Hepatocyte (in vitro differentiated cells): Measurements from ENCODE around the gene DNPEP. TPM values are rescaled to one million over a fixed set of nuclear protein-coding genes. Genes with fewer than 3 reads are reported as not detected.

Experiments used
- DNase-seq: peaks from one replicate; pipeline ENCODE4 v3.0.0-alpha.2; 2016; ENCODE audit warnings: low spot score
- H2AFZ ChIP-seq: fragments of 200-600 bp; sonication (generic); 2 replicates; pipeline ENCODE4 v1.6.0; 2016; ENCODE audit warnings: antibody characterized with exemption, mild to moderate bottlenecking
- H3K27ac ChIP-seq: fragments of 200-600 bp; sonication (generic); 2 replicates; pipeline ENCODE4 v1.5.1; 2016; ENCODE audit warnings: mild to moderate bottlenecking
- H3K27me3 ChIP-seq: fragments of 200-600 bp; sonication (generic); 2 replicates; pipeline ENCODE4 v1.6.1; 2016
- H3K36me3 ChIP-seq: fragments of 200-600 bp; sonication (generic); replicated peaks from 2 replicates; pipeline ENCODE4 v1.5.1; 2016; ENCODE audit warnings: low read depth; ENCODE audit not compliant: insufficient read depth
- H3K4me1 ChIP-seq: fragments of 200-600 bp; sonication (generic); 2 replicates; pipeline ENCODE4 v1.5.1; 2016; ENCODE audit warnings: mild to moderate bottlenecking, moderate library complexity; ENCODE audit not compliant: insufficient read depth
- H3K4me2 ChIP-seq: fragments of 200-600 bp; sonication (generic); 2 replicates; pipeline ENCODE4 v1.6.0; 2016
- H3K4me3 ChIP-seq: fragments of 200-600 bp; sonication (generic); 2 replicates; pipeline ENCODE4 v1.5.1; 2016; ENCODE audit warnings: mild to moderate bottlenecking
- H3K79me2 ChIP-seq: fragments of 200-600 bp; sonication (generic); 2 replicates; pipeline ENCODE4 v1.6.0; 2017; ENCODE audit warnings: mild to moderate bottlenecking
- H3K9me2 ChIP-seq: fragments of 200-600 bp; sonication (generic); replicated peaks from 2 replicates; pipeline ENCODE4 v1.6.0; 2017; ENCODE audit warnings: mild to moderate bottlenecking; ENCODE audit not compliant: insufficient read depth
- H3K9me3 ChIP-seq: fragments of 200-600 bp; sonication (generic); 2 replicates; pipeline ENCODE4 v1.5.1; 2016; ENCODE audit warnings: low read depth, mild to moderate bottlenecking
- H4K20me1 ChIP-seq: fragments of 200-600 bp; sonication (generic); 2 replicates; pipeline ENCODE4 v1.6.0; 2016; ENCODE audit warnings: mild to moderate bottlenecking; ENCODE audit not compliant: insufficient read depth, poor library complexity, severe bottlenecking
- EZH2 ChIP-seq: fragments of 200-600 bp; sonication (generic); IDR thresholded peaks from 2 replicates; pipeline ENCODE4 v1.6.1; 2016; ENCODE audit warnings: antibody characterized with exemption, mild to moderate bottlenecking, borderline replicate concordance
- EZH2phosphoT487 ChIP-seq: fragments of 200-600 bp; sonication (generic); IDR thresholded peaks from one replicate; pipeline ENCODE4 v1.6.1; 2018; ENCODE audit warnings: antibody characterized with exemption, mild to moderate bottlenecking, low read depth, moderate library complexity; ENCODE audit not compliant: unreplicated experiment, severe bottlenecking
- WGBS: methylation state at CpG from one replicate; pipeline ENCODE4 v1.1.6; 2016; ENCODE audit warnings: low lambda C conversion rate; ENCODE audit errors: missing lambda C conversion rate; 5-methylcytosine and 5-hydroxymethylcytosine counted together
- polyA plus RNA-seq: library from polyadenylated mRNA; unstranded; fragments of >200 nt; fragmentation: Nextera tagmentation; extraction: Ambion mirVana; gene quantifications from 2 replicates; pipeline ENCODE4 v1.2.1, GENCODE V29; 2016
- total RNA-seq: library from RNA; depleted of rRNA; stranded (reverse); fragments of >200 nt; gene quantifications from 2 replicates; pipeline ENCODE4 v1.2.3, GENCODE V29; 2014
- TF ChIP-seq, protein P1 (sequence below): fragments of 200-600 bp; sonication (generic); IDR thresholded peaks from 2 replicates; pipeline ENCODE4 v1.5.1; 2016; ENCODE audit warnings: antibody characterized with exemption, mild to moderate bottlenecking; ENCODE audit not compliant: poor library complexity

Gene DNPEP
- total and polyA plus RNA-seq, 2 experiments from 2014 or later = 53.5 to 79.0 TPM

- Histone ChIP-seq H3K4me2 (no peak overlapping the region), H3K27me3 (no peaks in the 10 kb centered on the region), H3K27ac (no peak overlapping the region), H3K4me3 (no peak overlapping the region), H3K79me2 (no peaks in the 10 kb centered on the region), H3K9me3 (no peaks in the 10 kb centered on the region), H3K9me2 (no peaks in the 10 kb centered on the region), H4K20me1 (no peaks in the 10 kb centered on the region), H3K4me1 (peaks cover 6% of the 10 kb centered on the region), H3K36me3 (no peaks in the 10 kb centered on the region), H2AFZ (no peak overlapping the region)
- DNase-seq = no peak
- TF ChIP-seq, protein P1, sequence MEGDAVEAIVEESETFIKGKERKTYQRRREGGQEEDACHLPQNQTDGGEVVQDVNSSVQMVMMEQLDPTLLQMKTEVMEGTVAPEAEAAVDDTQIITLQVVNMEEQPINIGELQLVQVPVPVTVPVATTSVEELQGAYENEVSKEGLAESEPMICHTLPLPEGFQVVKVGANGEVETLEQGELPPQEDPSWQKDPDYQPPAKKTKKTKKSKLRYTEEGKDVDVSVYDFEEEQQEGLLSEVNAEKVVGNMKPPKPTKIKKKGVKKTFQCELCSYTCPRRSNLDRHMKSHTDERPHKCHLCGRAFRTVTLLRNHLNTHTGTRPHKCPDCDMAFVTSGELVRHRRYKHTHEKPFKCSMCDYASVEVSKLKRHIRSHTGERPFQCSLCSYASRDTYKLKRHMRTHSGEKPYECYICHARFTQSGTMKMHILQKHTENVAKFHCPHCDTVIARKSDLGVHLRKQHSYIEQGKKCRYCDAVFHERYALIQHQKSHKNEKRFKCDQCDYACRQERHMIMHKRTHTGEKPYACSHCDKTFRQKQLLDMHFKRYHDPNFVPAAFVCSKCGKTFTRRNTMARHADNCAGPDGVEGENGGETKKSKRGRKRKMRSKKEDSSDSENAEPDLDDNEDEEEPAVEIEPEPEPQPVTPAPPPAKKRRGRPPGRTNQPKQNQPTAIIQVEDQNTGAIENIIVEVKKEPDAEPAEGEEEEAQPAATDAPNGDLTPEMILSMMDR = no peak
- TF ChIP-seq EZH2 (no peak), EZH2phosphoT487 (no peak)
Measured at GRCh38 chr2:219428469-219428868, 40.8 kb upstream of the DNPEP start.

GRCh38 chr2:219426534-219427136 is 38.9 kb upstream of the DNPEP start:
- no peak for DNase-seq
- no peak overlapping the region for H3K4me2 ChIP-seq
- TF ChIP-seq, protein P1 = no peak
- no peak for TF ChIP-seq EZH2
- TF ChIP-seq EZH2phosphoT487 = no peak
- H3K9me3 ChIP-seq = no peaks in the 10 kb centered on the region
- H2AFZ ChIP-seq = no peak overlapping the region
- H3K79me2 ChIP-seq = no peaks in the 10 kb centered on the region
- 94% methylated on average over 7 of the region's 7 CpGs for whole genome bisulfite sequencing
- H3K9me2 ChIP-seq = no peaks in the 10 kb centered on the region
- H3K27me3 ChIP-seq = no peaks in the 10 kb centered on the region
- no peaks in the 10 kb centered on the region for H4K20me1 ChIP-seq
- H3K27ac ChIP-seq = no peak overlapping the region
- no peaks in the 10 kb centered on the region for H3K36me3 ChIP-seq
- H3K4me1 ChIP-seq = peaks cover 6% of the 10 kb centered on the region
- H3K4me3 ChIP-seq = no peak overlapping the region

DNA sequence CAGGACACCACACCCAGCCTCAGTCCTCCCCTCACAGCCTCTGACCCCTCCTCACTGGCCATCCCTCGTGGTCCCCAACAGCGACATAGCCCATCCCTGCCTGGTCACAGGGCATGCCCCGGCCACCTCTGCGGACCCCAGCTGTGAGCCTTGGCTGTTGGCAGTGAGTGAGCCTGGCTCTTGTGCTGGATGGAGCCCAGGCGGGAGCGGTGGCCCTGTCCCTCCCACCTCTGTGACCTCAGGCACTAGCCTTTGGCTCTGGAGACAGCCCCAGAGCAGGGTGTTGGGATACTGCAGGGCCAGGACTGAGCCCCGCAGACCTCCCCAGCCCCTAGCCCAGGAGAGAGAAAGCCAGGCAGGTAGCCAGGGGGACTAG is 38.3 kb upstream of the DNPEP start:
- 89% methylated on average over 7 of the region's 7 CpGs for WGBS
- Histone ChIP-seq H3K27ac (no peak overlapping the region), H3K4me3 (no peak overlapping the region)

More for the DNA sequence above, 38.3 kb upstream of the DNPEP start:
- Histone ChIP-seq H4K20me1 (no peaks in the 10 kb centered on the region), H3K9me3 (no peaks in the 10 kb centered on the region), H3K9me2 (no peaks in the 10 kb centered on the region), H3K27me3 (no peaks in the 10 kb centered on the region), H3K4me1 (peaks cover 6% of the 10 kb centered on the region), H3K36me3 (no peaks in the 10 kb centered on the region), H3K4me2 (no peak overlapping the region), H3K79me2 (no peaks in the 10 kb centered on the region), H2AFZ (no peak overlapping the region)
- no peak for TF ChIP-seq EZH2phosphoT487
- TF ChIP-seq, protein P1 = no peak
- TF ChIP-seq EZH2 = no peak
- DNase-seq = no peak
